ENCODE data around the gene STON2. TPM values are rescaled to one million over a fixed set of nuclear protein-coding genes. Genes with fewer than 3 reads are reported as not detected.

STON2 gene
- total and polyA plus RNA-seq, 2 of the 13 experiments (the other 11 are each of a cell fraction or from before 2014, with no cell fraction given) = 2.1 to 11.0 TPM

GRCh38 chr14:81435391-81436295 is 35.5 kb upstream of the STON2 start (continued):
- TF ChIP-seq MXD1 (CRISPR knock-in tag; IDR thresholded peaks at IDR 0.05) (no peak; the same call in 1 of the 2 replicates), ZSCAN29 (CRISPR knock-in tag; conservative IDR thresholded peaks at IDR 0.05) (no peak; the same call in 1 of the 2 replicates), EEA1 (CRISPR knock-in tag; IDR thresholded peaks at IDR 0.05; ENCODE audit: borderline replicate concordance) (no peak; the same call in 1 of the 2 replicates), JARID2 (CRISPR knock-in tag; IDR thresholded peaks at IDR 0.05; ENCODE audit: insufficient replicate concordance) (no peak), ZMYM2 (CRISPR knock-in tag; IDR thresholded peaks at IDR 0.05) (peak; percentile 74; the same call in 1 of the 2 replicates), FOXK2 (IDR thresholded peaks at IDR 0.05) (no peak), MIER3 (CRISPR knock-in tag; IDR thresholded peaks at IDR 0.05; ENCODE audit: borderline replicate concordance) (no peak), PITX1 (CRISPR knock-in tag; IDR thresholded peaks at IDR 0.05) (peak; percentile 59; the same call in 1 of the 2 replicates), HBP1 (CRISPR knock-in tag; IDR thresholded peaks at IDR 0.05; ENCODE audit: low read depth) (0 out of 2 replicates have a peak, but pooled peaks have one; percentile 44), ZNF720 (CRISPR knock-in tag; IDR thresholded peaks at IDR 0.05) (no peak), ZNF543 (CRISPR knock-in tag; IDR thresholded peaks at IDR 0.05) (peak; percentile 44; the same call in 1 of the 2 replicates), POGZ (CRISPR knock-in tag; IDR thresholded peaks at IDR 0.05) (0 out of 2 replicates have a peak, but pooled peaks have one; percentile 18)
- TF ChIP-seq, protein P1, sequence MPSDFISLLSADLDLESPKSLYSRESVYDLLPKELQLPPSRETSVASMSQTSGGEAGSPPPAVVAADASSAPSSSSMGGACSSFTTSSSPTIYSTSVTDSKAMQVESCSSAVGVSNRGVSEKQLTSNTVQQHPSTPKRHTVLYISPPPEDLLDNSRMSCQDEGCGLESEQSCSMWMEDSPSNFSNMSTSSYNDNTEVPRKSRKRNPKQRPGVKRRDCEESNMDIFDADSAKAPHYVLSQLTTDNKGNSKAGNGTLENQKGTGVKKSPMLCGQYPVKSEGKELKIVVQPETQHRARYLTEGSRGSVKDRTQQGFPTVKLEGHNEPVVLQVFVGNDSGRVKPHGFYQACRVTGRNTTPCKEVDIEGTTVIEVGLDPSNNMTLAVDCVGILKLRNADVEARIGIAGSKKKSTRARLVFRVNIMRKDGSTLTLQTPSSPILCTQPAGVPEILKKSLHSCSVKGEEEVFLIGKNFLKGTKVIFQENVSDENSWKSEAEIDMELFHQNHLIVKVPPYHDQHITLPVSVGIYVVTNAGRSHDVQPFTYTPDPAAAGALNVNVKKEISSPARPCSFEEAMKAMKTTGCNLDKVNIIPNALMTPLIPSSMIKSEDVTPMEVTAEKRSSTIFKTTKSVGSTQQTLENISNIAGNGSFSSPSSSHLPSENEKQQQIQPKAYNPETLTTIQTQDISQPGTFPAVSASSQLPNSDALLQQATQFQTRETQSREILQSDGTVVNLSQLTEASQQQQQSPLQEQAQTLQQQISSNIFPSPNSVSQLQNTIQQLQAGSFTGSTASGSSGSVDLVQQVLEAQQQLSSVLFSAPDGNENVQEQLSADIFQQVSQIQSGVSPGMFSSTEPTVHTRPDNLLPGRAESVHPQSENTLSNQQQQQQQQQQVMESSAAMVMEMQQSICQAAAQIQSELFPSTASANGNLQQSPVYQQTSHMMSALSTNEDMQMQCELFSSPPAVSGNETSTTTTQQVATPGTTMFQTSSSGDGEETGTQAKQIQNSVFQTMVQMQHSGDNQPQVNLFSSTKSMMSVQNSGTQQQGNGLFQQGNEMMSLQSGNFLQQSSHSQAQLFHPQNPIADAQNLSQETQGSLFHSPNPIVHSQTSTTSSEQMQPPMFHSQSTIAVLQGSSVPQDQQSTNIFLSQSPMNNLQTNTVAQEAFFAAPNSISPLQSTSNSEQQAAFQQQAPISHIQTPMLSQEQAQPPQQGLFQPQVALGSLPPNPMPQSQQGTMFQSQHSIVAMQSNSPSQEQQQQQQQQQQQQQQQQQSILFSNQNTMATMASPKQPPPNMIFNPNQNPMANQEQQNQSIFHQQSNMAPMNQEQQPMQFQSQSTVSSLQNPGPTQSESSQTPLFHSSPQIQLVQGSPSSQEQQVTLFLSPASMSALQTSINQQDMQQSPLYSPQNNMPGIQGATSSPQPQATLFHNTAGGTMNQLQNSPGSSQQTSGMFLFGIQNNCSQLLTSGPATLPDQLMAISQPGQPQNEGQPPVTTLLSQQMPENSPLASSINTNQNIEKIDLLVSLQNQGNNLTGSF (CRISPR knock-in tag; IDR thresholded peaks at IDR 0.05) = no peak
- TF ChIP-seq, protein P2, sequence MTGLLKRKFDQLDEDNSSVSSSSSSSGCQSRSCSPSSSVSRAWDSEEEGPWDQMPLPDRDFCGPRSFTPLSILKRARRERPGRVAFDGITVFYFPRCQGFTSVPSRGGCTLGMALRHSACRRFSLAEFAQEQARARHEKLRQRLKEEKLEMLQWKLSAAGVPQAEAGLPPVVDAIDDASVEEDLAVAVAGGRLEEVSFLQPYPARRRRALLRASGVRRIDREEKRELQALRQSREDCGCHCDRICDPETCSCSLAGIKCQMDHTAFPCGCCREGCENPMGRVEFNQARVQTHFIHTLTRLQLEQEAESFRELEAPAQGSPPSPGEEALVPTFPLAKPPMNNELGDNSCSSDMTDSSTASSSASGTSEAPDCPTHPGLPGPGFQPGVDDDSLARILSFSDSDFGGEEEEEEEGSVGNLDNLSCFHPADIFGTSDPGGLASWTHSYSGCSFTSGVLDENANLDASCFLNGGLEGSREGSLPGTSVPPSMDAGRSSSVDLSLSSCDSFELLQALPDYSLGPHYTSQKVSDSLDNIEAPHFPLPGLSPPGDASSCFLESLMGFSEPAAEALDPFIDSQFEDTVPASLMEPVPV (CRISPR knock-in tag; IDR thresholded peaks at IDR 0.05) = peak; percentile 41; the same call in 1 of the 2 replicates
